Measurements from ENCODE around the gene ZBTB8A.

The ZBTB8A gene

GRCh38 chr1:32508761-32509160 is 30.5 kb upstream of the ZBTB8A start:
- Histone ChIP-seq H3K4me3 (ENCODE audit: low read depth, low read length) (no peak overlapping the region), H3K9me3 (no peaks in the 10 kb centered on the region), H3K27me3 (no peaks in the 10 kb centered on the region), H3K36me3 (no peaks in the 10 kb centered on the region), H3K4me1 (no peaks in the 10 kb centered on the region)
- TF ChIP-seq CTCF (IDR thresholded peaks at IDR 0.05; ENCODE audit: low read depth, low read length), result no peak
- DNase-seq, result no peak

GRCh38 chr1:32509939-32510338 is 29.3 kb upstream of the ZBTB8A start:
- no peaks in the 10 kb centered on the region for H3K27me3 ChIP-seq
- TF ChIP-seq CTCF (IDR thresholded peaks at IDR 0.05; ENCODE audit: low read depth, low read length), result no peak
- no peaks in the 10 kb centered on the region for H3K36me3 ChIP-seq
- H3K9me3 ChIP-seq, result no peaks in the 10 kb centered on the region
- H3K4me1 ChIP-seq, result no peaks in the 10 kb centered on the region
- DNase-seq, result no peak
- no peak overlapping the region for H3K4me3 ChIP-seq (ENCODE audit: low read depth, low read length)

GRCh38 chr1:32516402-32516801 is 22.8 kb upstream of the ZBTB8A start:
- Histone ChIP-seq H3K27me3 (no peaks in the 10 kb centered on the region), H3K9me3 (no peaks in the 10 kb centered on the region), H3K4me1 (no peaks in the 10 kb centered on the region), H3K36me3 (no peaks in the 10 kb centered on the region), H3K4me3 (ENCODE audit: low read depth, low read length) (no peak overlapping the region)
- DNase-seq, result no peak
- no peak for TF ChIP-seq CTCF (IDR thresholded peaks at IDR 0.05; ENCODE audit: low read depth, low read length)

- Histone ChIP-seq H3K9me3 (no peaks in the 10 kb centered on the region), H3K4me3 (ENCODE audit: low read depth, low read length) (no peak overlapping the region), H3K27me3 (no peaks in the 10 kb centered on the region), H3K36me3 (no peaks in the 10 kb centered on the region), H3K4me1 (no peaks in the 10 kb centered on the region)
- no peak for TF ChIP-seq CTCF (IDR thresholded peaks at IDR 0.05; ENCODE audit: low read depth, low read length)
- DNase-seq, result no peak
Observed at GRCh38 chr1:32518976-32519375, 20.3 kb upstream of the ZBTB8A start.

GRCh38 chr1:32521165-32521564 is 18.1 kb upstream of the ZBTB8A start:
- H3K36me3 ChIP-seq, result no peaks in the 10 kb centered on the region
- no peak overlapping the region for H3K4me3 ChIP-seq (ENCODE audit: low read depth, low read length)
- H3K9me3 ChIP-seq, result no peaks in the 10 kb centered on the region
- TF ChIP-seq CTCF (IDR thresholded peaks at IDR 0.05; ENCODE audit: low read depth, low read length), result no peak
- H3K27me3 ChIP-seq, result no peaks in the 10 kb centered on the region
- no peak for DNase-seq
- no peaks in the 10 kb centered on the region for H3K4me1 ChIP-seq

GRCh38 chr1:32525053-32525452 is 14.2 kb upstream of the ZBTB8A start:
- Histone ChIP-seq H3K4me3 (ENCODE audit: low read depth, low read length) (no peak overlapping the region), H3K27me3 (no peaks in the 10 kb centered on the region), H3K9me3 (no peaks in the 10 kb centered on the region), H3K36me3 (no peaks in the 10 kb centered on the region), H3K4me1 (no peaks in the 10 kb centered on the region)
- no peak for TF ChIP-seq CTCF (IDR thresholded peaks at IDR 0.05; ENCODE audit: low read depth, low read length)
- no peak for DNase-seq
